ENCODE results near the gene AFAP1. TPM values are rescaled to one million over a fixed set of nuclear protein-coding genes. Genes with fewer than 3 reads are reported as not detected.

The AFAP1 gene
- total RNA-seq, 1 experiment from 2014 or later = 42.1 TPM

GRCh38 chr4:7813674-7814073 is 126.0 kb downstream of the AFAP1 start:
- H2AFZ ChIP-seq (ENCODE audit: low read length) = no peak overlapping the region
- H3K27ac ChIP-seq (ENCODE audit: low read length) = no peak overlapping the region
- ChIA-PET POLR2A (ENCODE audit: unreplicated experiment) (no interaction called here), CTCF (no interaction called here)
- peaks cover 52% of the 10 kb centered on the region for H3K36me3 ChIP-seq (ENCODE audit: low read depth, low read length)
- H3K9me2 ChIP-seq (replicated peaks; ENCODE audit: low read length) = no peaks in the 10 kb centered on the region
- H3K4me2 ChIP-seq (ENCODE audit: low read length) = no peak overlapping the region
- no peak for TF ChIP-seq CTCF (conservative IDR thresholded peaks at IDR 0.05; ENCODE audit: low read depth, low read length)
- no peak for TF ChIP-seq EZH2phosphoT487 (IDR thresholded peaks at IDR 0.05; ENCODE audit: borderline replicate concordance, low read length)
- no peak for TF ChIP-seq EZH2 (IDR thresholded peaks at IDR 0.05; ENCODE audit: low read length, unreplicated experiment)
- H3K4me1 ChIP-seq (ENCODE audit: insufficient read depth, low read length) = no peaks in the 10 kb centered on the region
- H3K79me2 ChIP-seq (ENCODE audit: low read length) = 0 out of 2 replicates have a peak, but pooled peaks cover 10% of the 10 kb centered on the region
- peaks cover under 1% of the 10 kb centered on the region; the same call in 1 of the 2 replicates for H3K9me3 ChIP-seq (ENCODE audit: low read length)
- DNase-seq (no peak), ATAC-seq (no peak)
- no peak overlapping the region for H3K9ac ChIP-seq (ENCODE audit: low read length)
- H3F3A ChIP-seq (ENCODE audit: low read length, unreplicated experiment) = no peaks in the 10 kb centered on the region
- intact Hi-C loops (cut with micrococcal nuclease) = no loop called here
- H3K4me3 ChIP-seq (ENCODE audit: low read length) = no peak overlapping the region
- H4K20me1 ChIP-seq (ENCODE audit: low read length) = no peaks in the 10 kb centered on the region
- no TSS peak for BruUV-seq (replicated peaks)
- H3K27me3 ChIP-seq (ENCODE audit: low read length) = no peaks in the 10 kb centered on the region

- intact Hi-C loops (cut with micrococcal nuclease) = no loop called here
- Histone ChIP-seq H3K36me3 (ENCODE audit: low read depth, low read length) (peaks cover 60% of the 10 kb centered on the region), H3K27ac (ENCODE audit: low read length) (no peak overlapping the region), H4K20me1 (ENCODE audit: low read length) (no peaks in the 10 kb centered on the region), H2AFZ (ENCODE audit: low read length) (no peak overlapping the region), H3F3A (ENCODE audit: low read length, unreplicated experiment) (no peaks in the 10 kb centered on the region), H3K79me2 (ENCODE audit: low read length) (peaks cover 16% of the 10 kb centered on the region; the same call in 1 of the 2 replicates), H3K4me3 (ENCODE audit: low read length) (no peak overlapping the region), H3K27me3 (ENCODE audit: low read length) (no peaks in the 10 kb centered on the region), H3K4me2 (ENCODE audit: low read length) (no peak overlapping the region), H3K4me1 (ENCODE audit: insufficient read depth, low read length) (no peaks in the 10 kb centered on the region), H3K9ac (ENCODE audit: low read length) (no peak overlapping the region), H3K9me2 (replicated peaks; ENCODE audit: low read length) (no peaks in the 10 kb centered on the region), H3K9me3 (ENCODE audit: low read length) (peaks cover 7% of the 10 kb centered on the region; the same call in 1 of the 2 replicates)
- ATAC-seq = no peak
- BruUV-seq (replicated peaks) = no TSS peak
- no peak for DNase-seq
- ChIA-PET CTCF (no interaction called here), POLR2A (ENCODE audit: unreplicated experiment) (no interaction called here)
- TF ChIP-seq EZH2 (IDR thresholded peaks at IDR 0.05; ENCODE audit: low read length, unreplicated experiment) = no peak
- TF ChIP-seq EZH2phosphoT487 (IDR thresholded peaks at IDR 0.05; ENCODE audit: borderline replicate concordance, low read length) = no peak
- TF ChIP-seq CTCF (conservative IDR thresholded peaks at IDR 0.05; ENCODE audit: low read depth, low read length) = no peak
Measured at GRCh38 chr4:7812921-7813320, 126.7 kb downstream of the AFAP1 start.

- Histone ChIP-seq H3K79me2 (ENCODE audit: low read length) (peaks cover 22% of the 10 kb centered on the region; the same call in 1 of the 2 replicates), H3K9me3 (ENCODE audit: low read length) (peaks cover 7% of the 10 kb centered on the region; the same call in 1 of the 2 replicates), H3K36me3 (ENCODE audit: low read depth, low read length) (peaks cover 66% of the 10 kb centered on the region), H3K27me3 (ENCODE audit: low read length) (no peaks in the 10 kb centered on the region), H3K9me2 (replicated peaks; ENCODE audit: low read length) (no peaks in the 10 kb centered on the region), H3K4me1 (ENCODE audit: insufficient read depth, low read length) (no peaks in the 10 kb centered on the region), H3K9ac (ENCODE audit: low read length) (no peak overlapping the region), H3K27ac (ENCODE audit: low read length) (no peak overlapping the region), H2AFZ (ENCODE audit: low read length) (no peak overlapping the region), H3F3A (ENCODE audit: low read length, unreplicated experiment) (no peaks in the 10 kb centered on the region), H4K20me1 (ENCODE audit: low read length) (no peaks in the 10 kb centered on the region), H3K4me2 (ENCODE audit: low read length) (no peak overlapping the region), H3K4me3 (ENCODE audit: low read length) (no peak overlapping the region)
- intact Hi-C loops (cut with micrococcal nuclease) = no loop called here
- no TSS peak for BruUV-seq (replicated peaks)
- TF ChIP-seq CTCF (conservative IDR thresholded peaks at IDR 0.05; ENCODE audit: low read depth, low read length) (no peak), EZH2 (IDR thresholded peaks at IDR 0.05; ENCODE audit: low read length, unreplicated experiment) (no peak), EZH2phosphoT487 (IDR thresholded peaks at IDR 0.05; ENCODE audit: borderline replicate concordance, low read length) (no peak)
- CTCF ChIA-PET = no interaction called here
- POLR2A ChIA-PET (ENCODE audit: unreplicated experiment) = no interaction called here
- no peak for ATAC-seq
- DNase-seq = no peak
Measured at GRCh38 chr4:7812231-7812857, 127.3 kb downstream of the AFAP1 start.
